ENCODE measurements around the gene RNF220. TPM values are rescaled to one million over a fixed set of nuclear protein-coding genes. Genes with fewer than 3 reads are reported as not detected.

Gene RNF220
- total and polyA plus RNA-seq, 11 donors, result 54.2 to 108 (median 62.4) TPM

DNA sequence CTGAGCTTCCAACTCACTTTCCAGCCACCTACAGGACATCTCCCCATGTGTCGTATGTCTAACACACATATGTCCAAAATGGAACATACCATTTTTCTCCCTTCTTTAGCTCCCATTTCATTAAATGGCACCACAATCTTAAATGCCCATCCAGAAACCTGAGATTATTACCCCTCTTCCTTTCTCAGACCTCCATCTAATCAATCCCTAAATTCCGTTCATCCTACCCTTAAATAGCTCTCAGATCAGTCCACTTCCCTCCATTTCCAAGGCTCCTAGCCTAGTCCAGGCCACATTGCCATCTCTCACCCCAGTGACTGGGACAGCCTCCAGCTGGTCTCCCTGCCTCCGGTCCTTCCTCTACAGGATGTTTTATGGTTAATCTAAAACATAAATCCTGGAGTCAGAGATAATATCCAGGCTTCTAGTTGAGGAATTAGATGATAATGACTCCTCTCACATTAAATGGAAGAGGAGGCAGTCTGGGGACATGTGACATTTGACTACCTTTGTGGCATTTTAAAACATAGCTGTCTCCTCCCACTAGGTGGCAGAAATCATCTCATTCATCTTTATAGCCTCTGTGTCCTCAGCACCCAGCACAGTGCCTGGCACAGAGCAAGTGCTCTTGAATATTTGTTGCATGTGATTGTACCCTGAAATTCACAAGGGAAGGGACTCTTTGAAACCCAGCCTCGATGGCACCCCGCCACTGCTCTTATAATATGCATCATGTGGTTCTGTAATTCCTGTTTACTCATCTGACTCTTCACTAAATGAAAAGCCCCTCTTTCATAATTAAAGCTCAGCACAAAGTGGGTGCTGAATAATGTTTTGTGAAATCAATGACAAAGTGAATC lies 166.9 kb downstream of the RNF220 start:
- no peaks in the 10 kb centered on the region for H3K36me3 ChIP-seq
- 85 to 88% (median 86%) methylated on average over 5 of the region's 5 CpGs for WGBS, 4 donors
- no peak for DNase-seq
- TF ChIP-seq CTCF (IDR thresholded peaks at IDR 0.05), result peak in 11 of 12 donors; percentile 10 to 47 (median 30)
- no peak for TF ChIP-seq POLR2A (IDR thresholded peaks at IDR 0.05)
- ATAC-seq, result no peak
- intact Hi-C loops (cut with DNase I), result no loop called here
- H3K4me1 ChIP-seq, result no peaks in the 10 kb centered on the region
- H3K27ac ChIP-seq, result no peak overlapping the region
- H3K9me3 ChIP-seq, result no peaks in the 10 kb centered on the region
- H3K27me3 ChIP-seq, result no peaks in the 10 kb centered on the region
- no peak overlapping the region for H3K4me3 ChIP-seq

DNA sequence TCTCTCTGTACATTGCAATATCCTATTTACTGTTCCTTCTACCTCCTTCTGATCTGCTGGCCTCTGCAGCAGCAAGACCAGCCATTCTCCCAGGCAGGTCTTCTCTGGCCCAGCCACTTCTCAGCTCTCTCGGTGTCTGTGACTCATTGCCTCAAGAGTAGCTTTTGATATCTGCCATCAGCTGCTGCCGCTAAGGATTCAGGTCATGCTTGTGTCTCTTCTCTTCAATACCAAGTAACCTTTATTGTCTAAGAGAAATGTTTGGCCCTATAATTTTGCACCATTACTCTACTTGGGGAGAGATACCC lies 167.5 kb downstream of the RNF220 start:
- no peaks in the 10 kb centered on the region for H3K4me1 ChIP-seq
- H3K4me3 ChIP-seq, result no peak overlapping the region
- no peaks in the 10 kb centered on the region for H3K27me3 ChIP-seq
- intact Hi-C loops (cut with DNase I), result no loop called here
- 77 to 89% (median 83%) methylated on average over 2 of the region's 2 CpGs for WGBS, 4 donors
- H3K27ac ChIP-seq, result no peak overlapping the region
- H3K9me3 ChIP-seq, result no peaks in the 10 kb centered on the region
- ATAC-seq (no peak), DNase-seq (no peak)
- no peak for TF ChIP-seq CTCF (IDR thresholded peaks at IDR 0.05)
- TF ChIP-seq POLR2A (IDR thresholded peaks at IDR 0.05), result no peak
- H3K36me3 ChIP-seq, result no peaks in the 10 kb centered on the region

GRCh38 chr1:44575396-44575795 lies 170.3 kb downstream of the RNF220 start:
- no peak for DNase-seq
- H3K27ac ChIP-seq, result no peak overlapping the region
- TF ChIP-seq POLR2A (IDR thresholded peaks at IDR 0.05) (no peak), CTCF (IDR thresholded peaks at IDR 0.05) (no peak)
- H3K4me1 ChIP-seq, result no peaks in the 10 kb centered on the region
- no peaks in the 10 kb centered on the region for H3K9me3 ChIP-seq
- ATAC-seq, result no peak
- intact Hi-C loops (cut with DNase I), result no loop called here
- H3K27me3 ChIP-seq, result no peaks in the 10 kb centered on the region
- WGBS, 4 donors, result 84 to 89% (median 85%) methylated on average over 4 of the region's 4 CpGs
- H3K36me3 ChIP-seq, result no peaks in the 10 kb centered on the region
- H3K4me3 ChIP-seq, result no peak overlapping the region

- WGBS, 4 donors, result 49 to 60% (median 54%) methylated on average over 5 of the region's 5 CpGs
- no peak for TF ChIP-seq CTCF (IDR thresholded peaks at IDR 0.05)
- TF ChIP-seq POLR2A (IDR thresholded peaks at IDR 0.05), result no peak
- H3K9me3 ChIP-seq, result no peaks in the 10 kb centered on the region
- no peak overlapping the region for H3K4me3 ChIP-seq
- no peak for DNase-seq
- no peaks in the 10 kb centered on the region for H3K36me3 ChIP-seq
- no peak for ATAC-seq
- intact Hi-C loops (cut with DNase I), result no loop called here
- H3K27me3 ChIP-seq, result no peaks in the 10 kb centered on the region
- no peaks in the 10 kb centered on the region for H3K4me1 ChIP-seq
- H3K27ac ChIP-seq, result no peak overlapping the region
These were observed 171.5 kb downstream of the RNF220 start for GRCh38 chr1:44576456-44577150.

Measured in heart left ventricle (tissue), 16 donors.